ENCODE results near the gene TXLNA.

TXLNA gene

DNA sequence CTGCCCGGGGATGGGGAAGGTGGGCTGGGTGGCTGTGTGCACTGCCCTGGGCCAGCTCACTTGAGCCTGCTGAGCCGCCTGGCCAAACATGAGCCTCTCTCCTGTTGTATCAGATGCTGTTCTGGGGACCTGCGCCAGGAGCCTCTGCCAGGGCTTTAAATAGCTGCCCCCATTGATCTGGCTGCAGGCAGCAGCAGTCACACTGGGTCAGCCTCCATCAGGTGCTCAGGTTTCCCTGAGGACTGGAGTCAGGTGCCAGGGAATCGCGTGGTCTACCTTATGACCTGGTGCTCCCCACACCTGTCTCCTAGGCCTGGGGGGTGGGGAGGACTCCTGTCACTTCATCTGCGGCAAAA lies 20.2 kb downstream of the TXLNA start:
- Histone ChIP-seq H3K9ac (ENCODE audit: low read depth, low read length, poor library complexity, severe bottlenecking) (peak overlapping the region; percentile 71), H3K79me2 (ENCODE audit: insufficient read depth, low read length) (peaks cover 11% of the 10 kb centered on the region; the same call in 1 of the 2 replicates), H3K36me3 (ENCODE audit: insufficient read depth, low read length) (peaks cover 20% of the 10 kb centered on the region; the same call in 1 of the 2 replicates), H3K9me2 (replicated peaks; ENCODE audit: low read depth, low read length) (no peaks in the 10 kb centered on the region), H3K4me2 (ENCODE audit: low read depth, low read length, poor library complexity, severe bottlenecking) (peak overlapping the region; percentile 93), H3K9me3 (ENCODE audit: insufficient read depth, low read depth, low read length) (no peaks in the 10 kb centered on the region), H3K27me3 (ENCODE audit: insufficient read depth, low read length, poor library complexity, severe bottlenecking) (no peaks in the 10 kb centered on the region), H3K4me3 (ENCODE audit: low read length, poor library complexity, severe bottlenecking) (peak overlapping the region; percentile 81), H2AFZ (ENCODE audit: low read length) (no peak overlapping the region), H3K4me1 (ENCODE audit: insufficient read depth, low read length, poor library complexity, severe bottlenecking) (peaks cover 61% of the 10 kb centered on the region), H4K20me1 (ENCODE audit: insufficient read depth, low read length, poor library complexity, severe bottlenecking) (peaks cover 41% of the 10 kb centered on the region), H3F3A (ENCODE audit: low read depth) (peaks cover 4% of the 10 kb centered on the region; the same call in 1 of the 2 replicates)
- TF ChIP-seq, protein P1, sequence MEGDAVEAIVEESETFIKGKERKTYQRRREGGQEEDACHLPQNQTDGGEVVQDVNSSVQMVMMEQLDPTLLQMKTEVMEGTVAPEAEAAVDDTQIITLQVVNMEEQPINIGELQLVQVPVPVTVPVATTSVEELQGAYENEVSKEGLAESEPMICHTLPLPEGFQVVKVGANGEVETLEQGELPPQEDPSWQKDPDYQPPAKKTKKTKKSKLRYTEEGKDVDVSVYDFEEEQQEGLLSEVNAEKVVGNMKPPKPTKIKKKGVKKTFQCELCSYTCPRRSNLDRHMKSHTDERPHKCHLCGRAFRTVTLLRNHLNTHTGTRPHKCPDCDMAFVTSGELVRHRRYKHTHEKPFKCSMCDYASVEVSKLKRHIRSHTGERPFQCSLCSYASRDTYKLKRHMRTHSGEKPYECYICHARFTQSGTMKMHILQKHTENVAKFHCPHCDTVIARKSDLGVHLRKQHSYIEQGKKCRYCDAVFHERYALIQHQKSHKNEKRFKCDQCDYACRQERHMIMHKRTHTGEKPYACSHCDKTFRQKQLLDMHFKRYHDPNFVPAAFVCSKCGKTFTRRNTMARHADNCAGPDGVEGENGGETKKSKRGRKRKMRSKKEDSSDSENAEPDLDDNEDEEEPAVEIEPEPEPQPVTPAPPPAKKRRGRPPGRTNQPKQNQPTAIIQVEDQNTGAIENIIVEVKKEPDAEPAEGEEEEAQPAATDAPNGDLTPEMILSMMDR (conservative IDR thresholded peaks at IDR 0.05; ENCODE audit: low read length): no peak
- TF ChIP-seq EZH2phosphoT487 (IDR thresholded peaks at IDR 0.05; ENCODE audit: borderline replicate concordance): no peak

DNA sequence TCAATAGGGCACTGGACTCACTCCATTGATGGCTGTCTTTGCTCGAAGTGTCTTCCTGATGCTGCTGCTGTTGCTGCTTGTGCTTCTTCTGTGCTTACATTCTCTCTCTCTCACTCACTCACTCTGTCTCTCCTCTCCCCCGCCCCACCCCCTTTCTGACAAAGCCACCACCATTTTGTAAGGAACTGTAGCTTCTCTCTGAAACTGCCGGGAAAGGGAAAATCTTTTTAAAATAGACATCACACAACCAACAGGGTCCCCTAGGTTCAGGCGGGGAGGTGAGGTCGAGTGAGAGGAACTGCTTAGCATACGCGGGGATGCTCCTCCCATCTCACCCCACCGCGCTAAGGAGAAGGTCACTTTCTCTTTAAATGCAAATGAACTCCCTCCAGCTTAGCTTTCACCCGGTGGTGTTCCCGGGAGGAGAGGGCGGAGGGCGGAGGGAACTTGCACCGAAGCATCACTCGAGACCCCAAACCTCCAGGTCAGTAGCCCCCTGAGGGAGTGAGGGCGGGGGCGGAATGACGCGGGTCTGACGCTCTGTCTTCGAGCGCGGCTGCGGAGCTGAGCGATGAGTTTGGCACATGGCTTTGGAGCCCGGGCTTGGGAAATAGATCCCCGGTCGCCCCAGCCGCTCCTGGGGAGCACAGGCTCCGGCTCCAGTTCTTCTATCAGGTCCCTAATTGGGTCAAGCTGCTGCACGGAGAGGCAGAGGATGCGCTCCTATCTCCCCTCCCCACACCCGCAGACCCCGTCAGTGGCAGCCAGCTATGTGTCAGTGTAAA lies 20.9 kb downstream of the TXLNA start, which contains the start of gene CCDC28B:
TSS of gene CCDC28B (plus strand) at position 370 of the 785 bp plus-strand sequence. CDS start 1,341 bp downstream, outside the sequence.
- H3K4me1 ChIP-seq (ENCODE audit: insufficient read depth, low read length, poor library complexity, severe bottlenecking): peaks cover 55% of the 10 kb centered on the region
- no peaks in the 10 kb centered on the region for H3K9me2 ChIP-seq (replicated peaks; ENCODE audit: low read depth, low read length)
- H3K9ac ChIP-seq (ENCODE audit: low read depth, low read length, poor library complexity, severe bottlenecking): peak within 1 kb of the TSS; percentile 71
- peaks cover 11% of the 10 kb centered on the region; the same call in 1 of the 2 replicates for H3K79me2 ChIP-seq (ENCODE audit: insufficient read depth, low read length)
- H3K9me3 ChIP-seq (ENCODE audit: insufficient read depth, low read depth, low read length): no peaks in the 10 kb centered on the region
- no peaks in the 10 kb centered on the region for H3K27me3 ChIP-seq (ENCODE audit: insufficient read depth, low read length, poor library complexity, severe bottlenecking)
- H3F3A ChIP-seq (ENCODE audit: low read depth): peaks cover 3% of the 10 kb centered on the region; the same call in 1 of the 2 replicates
- peak within 1 kb of the TSS; percentile 93 for H3K4me2 ChIP-seq (ENCODE audit: low read depth, low read length, poor library complexity, severe bottlenecking)
- H3K36me3 ChIP-seq (ENCODE audit: insufficient read depth, low read length): peaks cover 13% of the 10 kb centered on the region; the same call in 1 of the 2 replicates
- H4K20me1 ChIP-seq (ENCODE audit: insufficient read depth, low read length, poor library complexity, severe bottlenecking): peaks cover 34% of the 10 kb centered on the region
- TF ChIP-seq EZH2phosphoT487 (IDR thresholded peaks at IDR 0.05; ENCODE audit: borderline replicate concordance): no peak
- TF ChIP-seq, protein P1 (conservative IDR thresholded peaks at IDR 0.05; ENCODE audit: low read length): no peak
- H2AFZ ChIP-seq (ENCODE audit: low read length): peak within 1 kb of the TSS; percentile 74
- peak within 1 kb of the TSS; percentile 81 for H3K4me3 ChIP-seq (ENCODE audit: low read length, poor library complexity, severe bottlenecking)

DNA sequence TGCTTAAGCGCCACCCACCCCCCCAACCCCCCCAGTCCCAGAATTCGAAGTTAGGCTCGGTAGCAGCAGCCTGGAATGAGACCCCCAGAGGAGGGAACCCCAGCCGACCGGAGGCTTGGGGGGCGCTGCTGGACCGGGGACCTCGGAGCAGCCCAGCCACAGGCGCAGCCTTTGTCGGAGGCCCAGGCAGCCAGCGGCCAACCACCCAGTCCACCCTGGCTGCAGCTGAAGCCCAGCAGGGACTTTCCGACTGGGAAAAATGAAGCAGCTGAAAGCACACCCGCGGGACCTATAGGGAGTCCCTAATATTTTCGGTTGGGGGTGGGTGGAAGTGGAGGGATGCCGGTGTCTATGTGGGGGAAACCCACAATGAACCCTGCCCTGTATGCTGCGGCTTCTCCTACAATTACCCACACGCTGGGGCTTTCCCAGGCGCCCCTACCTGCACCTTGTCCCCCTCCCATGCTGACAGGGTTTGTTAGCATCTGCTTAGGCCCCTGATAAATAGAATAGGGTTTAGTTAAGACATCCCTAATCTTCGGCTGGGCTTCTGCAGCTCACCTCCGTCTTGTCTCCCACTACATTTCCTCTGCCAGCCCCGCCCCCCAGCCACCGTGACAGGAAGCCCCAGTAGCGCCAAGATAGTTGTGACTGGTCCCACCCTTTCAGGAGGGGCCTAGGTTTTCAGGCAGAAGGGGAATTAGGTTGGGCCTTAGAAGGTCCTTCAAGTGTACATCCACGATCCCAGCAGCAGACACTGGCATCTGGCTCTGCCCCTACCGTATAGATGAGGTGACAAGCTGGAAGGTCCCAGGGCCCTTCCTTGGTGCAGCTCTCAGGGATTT lies 21.8 kb downstream of the TXLNA start:
- TF ChIP-seq, protein P1 (conservative IDR thresholded peaks at IDR 0.05; ENCODE audit: low read length): 0 out of 2 replicates have a peak, but pooled peaks have one; percentile 12
- no peak for TF ChIP-seq EZH2phosphoT487 (IDR thresholded peaks at IDR 0.05; ENCODE audit: borderline replicate concordance)
- H3K36me3 ChIP-seq (ENCODE audit: insufficient read depth, low read length): peaks cover 9% of the 10 kb centered on the region; the same call in 1 of the 2 replicates
- peaks cover 28% of the 10 kb centered on the region for H4K20me1 ChIP-seq (ENCODE audit: insufficient read depth, low read length, poor library complexity, severe bottlenecking)
- H3K27me3 ChIP-seq (ENCODE audit: insufficient read depth, low read length, poor library complexity, severe bottlenecking): no peaks in the 10 kb centered on the region
- H3K4me2 ChIP-seq (ENCODE audit: low read depth, low read length, poor library complexity, severe bottlenecking): peak overlapping the region; percentile 93
- H2AFZ ChIP-seq (ENCODE audit: low read length): peak overlapping the region; percentile 74
- peaks cover 11% of the 10 kb centered on the region; the same call in 1 of the 2 replicates for H3K79me2 ChIP-seq (ENCODE audit: insufficient read depth, low read length)
- peak overlapping the region; percentile 81 for H3K4me3 ChIP-seq (ENCODE audit: low read length, poor library complexity, severe bottlenecking)
- no peaks in the 10 kb centered on the region for H3K9me2 ChIP-seq (replicated peaks; ENCODE audit: low read depth, low read length)
- H3K9ac ChIP-seq (ENCODE audit: low read depth, low read length, poor library complexity, severe bottlenecking): peak overlapping the region; percentile 71
- no peaks in the 10 kb centered on the region for H3K9me3 ChIP-seq (ENCODE audit: insufficient read depth, low read depth, low read length)
- H3F3A ChIP-seq (ENCODE audit: low read depth): no peaks in the 10 kb centered on the region; the same call in 1 of the 2 replicates
- H3K4me1 ChIP-seq (ENCODE audit: insufficient read depth, low read length, poor library complexity, severe bottlenecking): peaks cover 51% of the 10 kb centered on the region
